Fibroblast of peridontal ligament (primary cell): Measurements from ENCODE around the gene ABCC3.
"Not testable (repeated sequence)": the region's sequence is repeated elsewhere in the genome, so short reads cannot be mapped to it uniquely, and the experiment has no call there.

Experiments
- DNase-seq: peaks from one replicate; pipeline ENCODE4 v3.0.0-alpha.2; 2010; ENCODE audit errors: extremely low read depth

Gene ABCC3

GRCh38 chr17:50699410-50699809 is 64.7 kb downstream of the ABCC3 start:
- no peak for DNase-seq

- no peak for DNase-seq
Measured at GRCh38 chr17:50703162-50703561, 68.5 kb downstream of the ABCC3 start.

GRCh38 chr17:50707289-50708049 is 72.8 kb downstream of the ABCC3 start, which contains the start of gene ANKRD40:
TSS of gene ANKRD40 (minus strand) at chr17:50707914. CDS start at chr17:50707654, 260 bp downstream.
- peak; percentile 96 for DNase-seq

- peak; percentile 60 for DNase-seq
Measured at GRCh38 chr17:50708050-50709000, 73.6 kb downstream of the ABCC3 start.

- not testable (repeated sequence) for DNase-seq
Measured at GRCh38 chr17:50709053-50709452, 74.4 kb downstream of the ABCC3 start.

- DNase-seq, result no peak
Measured at GRCh38 chr17:50710025-50710424, 75.3 kb downstream of the ABCC3 start.

- no peak for DNase-seq
Measured at GRCh38 chr17:50710650-50711049, 76.0 kb downstream of the ABCC3 start.

- no peak for DNase-seq
Measured at GRCh38 chr17:50712641-50713040, 78.0 kb downstream of the ABCC3 start.

- DNase-seq, result no peak
Measured at GRCh38 chr17:50715471-50715870, 80.8 kb downstream of the ABCC3 start.

- DNase-seq, result peak; percentile 91
Measured at GRCh38 chr17:50719144-50719923, 84.7 kb downstream of the ABCC3 start, which contains the start of gene LUC7L3. TSS of gene LUC7L3 (plus strand) at chr17:50719603. CDS start at chr17:50719733, 130 bp downstream.

- DNase-seq, result no peak
Measured at GRCh38 chr17:50719924-50720794, 85.5 kb downstream of the ABCC3 start.

- peak; percentile 25 for DNase-seq
Measured at GRCh38 chr17:50721194-50722010, 86.7 kb downstream of the ABCC3 start.

- no peak for DNase-seq
Measured at GRCh38 chr17:50722746-50723145, 88.1 kb downstream of the ABCC3 start.

GRCh38 chr17:50724622-50725021 is 89.9 kb downstream of the ABCC3 start:
- DNase-seq, result not testable (repeated sequence)

- DNase-seq, result no peak
Measured at GRCh38 chr17:50725769-50726655, 91.3 kb downstream of the ABCC3 start.

GRCh38 chr17:50728112-50728429 is 93.4 kb downstream of the ABCC3 start:
- no peak for DNase-seq

- no peak for DNase-seq
Measured at GRCh38 chr17:50728881-50729765, 94.4 kb downstream of the ABCC3 start.
